Keratinocyte (primary cell): ENCODE results near the gene MYO15B.

Source experiments
- EZH2 ChIP-seq: IDR thresholded peaks from one replicate; pipeline ENCODE4 v1.6.1; 2012; ENCODE audit warnings: inconsistent platforms, mild to moderate bottlenecking, low read length, moderate library complexity
- TF ChIP-seq, protein P1 (sequence below), 3 experiments: IDR thresholded peaks in 1 of 3; conservative IDR thresholded peaks in 1 of 3; optimal IDR thresholded peaks in 1 of 3; 2 replicates in 2 of 3; 3 replicates in 1 of 3; pipeline versions ENCODE3 to v1.5.1; 2011; ENCODE audit warnings: low read length in 3 of 3, mild to moderate bottlenecking in 3 of 3, moderate library complexity in 2 of 3, control low read depth in 1 of 3, inconsistent platforms in 1 of 3; ENCODE audit not compliant: insufficient read depth in 2 of 3; ENCODE audit errors: extremely low read depth in 1 of 3

DNA sequence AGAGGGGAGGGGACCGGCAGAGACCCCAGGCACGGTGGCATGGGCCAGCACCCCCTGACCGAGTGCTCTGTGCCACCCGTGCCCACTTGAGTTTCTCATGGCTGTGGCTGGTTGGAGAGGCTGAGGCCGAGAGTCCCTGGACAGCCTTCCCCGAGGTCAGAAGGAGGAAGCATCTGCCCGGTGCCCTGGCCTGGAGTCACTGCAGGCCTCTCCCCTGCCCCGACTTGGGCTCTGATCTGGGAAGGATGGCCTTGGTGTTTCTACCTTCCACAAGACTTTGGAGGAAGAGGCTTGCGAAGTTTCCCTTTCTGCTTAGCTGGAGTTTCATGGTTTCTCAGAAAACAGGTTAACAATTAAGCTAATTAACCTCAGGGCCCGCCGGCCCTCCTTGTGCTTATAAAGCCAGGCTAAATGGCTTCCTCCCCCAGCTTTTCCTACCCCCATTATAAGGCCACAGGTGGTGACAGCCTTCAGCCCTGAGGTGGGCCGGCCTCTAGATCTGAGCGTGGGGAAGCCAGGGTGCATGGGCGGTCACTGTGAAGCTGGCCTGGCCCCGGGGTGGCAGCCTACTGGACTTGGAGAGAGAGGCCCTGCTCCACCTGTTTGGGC is 44.8 kb upstream of the MYO15B start:
- TF ChIP-seq EZH2 = no peak
- TF ChIP-seq, protein P1, sequence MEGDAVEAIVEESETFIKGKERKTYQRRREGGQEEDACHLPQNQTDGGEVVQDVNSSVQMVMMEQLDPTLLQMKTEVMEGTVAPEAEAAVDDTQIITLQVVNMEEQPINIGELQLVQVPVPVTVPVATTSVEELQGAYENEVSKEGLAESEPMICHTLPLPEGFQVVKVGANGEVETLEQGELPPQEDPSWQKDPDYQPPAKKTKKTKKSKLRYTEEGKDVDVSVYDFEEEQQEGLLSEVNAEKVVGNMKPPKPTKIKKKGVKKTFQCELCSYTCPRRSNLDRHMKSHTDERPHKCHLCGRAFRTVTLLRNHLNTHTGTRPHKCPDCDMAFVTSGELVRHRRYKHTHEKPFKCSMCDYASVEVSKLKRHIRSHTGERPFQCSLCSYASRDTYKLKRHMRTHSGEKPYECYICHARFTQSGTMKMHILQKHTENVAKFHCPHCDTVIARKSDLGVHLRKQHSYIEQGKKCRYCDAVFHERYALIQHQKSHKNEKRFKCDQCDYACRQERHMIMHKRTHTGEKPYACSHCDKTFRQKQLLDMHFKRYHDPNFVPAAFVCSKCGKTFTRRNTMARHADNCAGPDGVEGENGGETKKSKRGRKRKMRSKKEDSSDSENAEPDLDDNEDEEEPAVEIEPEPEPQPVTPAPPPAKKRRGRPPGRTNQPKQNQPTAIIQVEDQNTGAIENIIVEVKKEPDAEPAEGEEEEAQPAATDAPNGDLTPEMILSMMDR (optimal IDR thresholded peaks at IDR 0.05 in 1 of 3, IDR thresholded peaks at IDR 0.05 in 1 of 3, conservative IDR thresholded peaks at IDR 0.05 in 1 of 3; ENCODE audit: extremely low read depth in 1 of 3, insufficient read depth in 2 of 3, low read length in 3 of 3) = no peak
